Ishikawa (cell line): ENCODE results near the gene SERGEF.

Experiments
- RAD21 ChIP-seq: IDR thresholded peaks from 2 replicates; pipeline ENCODE4 v1.6.1; 2012; ENCODE audit warnings: low read depth
- REST ChIP-seq: IDR thresholded peaks from 2 replicates; pipeline ENCODE4 v1.6.1; 2012; ENCODE audit warnings: low read depth, mild to moderate bottlenecking
- TCF12 ChIP-seq: IDR thresholded peaks from 2 replicates; pipeline ENCODE4 v1.6.1; 2012; ENCODE audit warnings: low read depth

GRCh38 chr11:17766590-17766989 lies 246.3 kb downstream of the SERGEF start:
- no peak for TF ChIP-seq REST
- TF ChIP-seq RAD21, result no peak
- no peak for TF ChIP-seq TCF12
